GM23338 (cell line): ENCODE data around the gene CDH4. TPM values are rescaled to one million over a fixed set of nuclear protein-coding genes. Genes with fewer than 3 reads are reported as not detected.

ENCODE experiments used
- ATAC-seq: fragments of 200-7000 bp; cut with Tn5 transposase; 3 replicates; pipeline ENCODE4 v1.9.1; 2020
- DNase-seq: peaks from one replicate; pipeline ENCODE4 v3.0.0-alpha.2; 2015; ENCODE audit warnings: low spot score
- H2AFZ ChIP-seq: fragments of 200-600 bp; sonication (generic); 2 replicates; pipeline ENCODE4 v1.8.0; 2016; ENCODE audit warnings: antibody characterized with exemption, mild to moderate bottlenecking, moderate library complexity
- H3F3A ChIP-seq: fragments of 200-600 bp; sonication (generic); replicated peaks from 2 replicates; pipeline ENCODE4 v1.8.0; 2017; ENCODE audit warnings: antibody characterized with exemption, mixed run types, low read depth
- H3K27ac ChIP-seq: fragments of 200-600 bp; sonication (generic); 2 replicates; pipeline ENCODE4 v1.6.1; 2016; ENCODE audit warnings: low read depth
- H3K27me3 ChIP-seq: fragments of 200-600 bp; sonication (generic); 2 replicates; pipeline ENCODE4 v1.8.0; 2016; ENCODE audit warnings: mild to moderate bottlenecking, mixed run types, moderate library complexity; ENCODE audit not compliant: insufficient read depth
- H3K36me3 ChIP-seq: fragments of 200-600 bp; sonication (generic); 2 replicates; pipeline ENCODE4 v1.8.0; 2016; ENCODE audit warnings: mild to moderate bottlenecking; ENCODE audit not compliant: insufficient read depth
- H3K4me1 ChIP-seq: fragments of 200-600 bp; sonication (generic); 2 replicates; pipeline ENCODE4 v1.8.0; 2016; ENCODE audit warnings: mild to moderate bottlenecking, moderate library complexity; ENCODE audit not compliant: insufficient read depth
- H3K4me2 ChIP-seq: fragments of 200-600 bp; sonication (generic); 2 replicates; pipeline ENCODE4 v1.7.1; 2017; ENCODE audit warnings: mixed run types
- H3K4me3 ChIP-seq: fragments of 200-600 bp; sonication (generic); 2 replicates; pipeline ENCODE4 v1.6.1; 2016; ENCODE audit warnings: mixed run types
- H3K79me2 ChIP-seq: fragments of 200-600 bp; sonication (generic); replicated peaks from 2 replicates; pipeline ENCODE4 v1.8.0; 2017; ENCODE audit warnings: mild to moderate bottlenecking; ENCODE audit not compliant: insufficient read depth
- H3K9me2 ChIP-seq: fragments of 200-600 bp; sonication (generic); 2 replicates; pipeline ENCODE4 v1.8.0; 2017; ENCODE audit not compliant: insufficient read depth
- H4K20me1 ChIP-seq: fragments of 200-600 bp; sonication (generic); replicated peaks from 2 replicates; pipeline ENCODE4 v1.8.0; 2017; ENCODE audit warnings: mild to moderate bottlenecking; ENCODE audit not compliant: insufficient read depth
- H3K27ac Mint-ChIP-seq: 2 replicates; pipeline ENCODE4 v1.8.0; 2020; ENCODE audit warnings: inconsistent platforms, mild to moderate bottlenecking, moderate library complexity, mixed read lengths
- H3K27me3 Mint-ChIP-seq: 3 replicates; pipeline ENCODE4 v1.8.0; 2022; ENCODE audit warnings: low read depth, mild to moderate bottlenecking, moderate library complexity, mixed read lengths, inconsistent platforms; ENCODE audit not compliant: insufficient read depth, poor library complexity
- H3K36me3 Mint-ChIP-seq: 3 replicates; pipeline ENCODE4 v1.8.0; 2021; ENCODE audit warnings: low read depth, mild to moderate bottlenecking, inconsistent platforms, moderate library complexity, mixed read lengths
- H3K4me1 Mint-ChIP-seq: 3 replicates; pipeline ENCODE4 v1.8.0; 2020; ENCODE audit warnings: mild to moderate bottlenecking, inconsistent platforms, mixed read lengths
- H3K4me3 Mint-ChIP-seq: 3 replicates; pipeline ENCODE4 v1.8.0; 2021; ENCODE audit warnings: moderate library complexity, mild to moderate bottlenecking, inconsistent platforms, mixed read lengths
- H3K9me3 Mint-ChIP-seq: 3 replicates; pipeline ENCODE4 v1.8.0; 2020; ENCODE audit warnings: moderate library complexity, mild to moderate bottlenecking, inconsistent platforms, mixed read lengths
- CREB1 ChIP-seq: fragments of 250-450 bp; sonication (Bioruptor Pico); IDR thresholded peaks from 2 replicates; pipeline ENCODE4 v1.5.0; 2020; ENCODE audit warnings: low read depth, mild to moderate bottlenecking, moderate library complexity
- EZH2 ChIP-seq: fragments of 200-600 bp; sonication (generic); IDR thresholded peaks from one replicate; pipeline ENCODE4 v1.8.0; 2017; ENCODE audit warnings: antibody characterized with exemption, mild to moderate bottlenecking, low read depth; ENCODE audit not compliant: unreplicated experiment
- EZH2phosphoT487 ChIP-seq: fragments of 200-600 bp; sonication (generic); IDR thresholded peaks from one replicate; pipeline ENCODE4 v1.8.1; 2018; ENCODE audit warnings: antibody characterized with exemption; ENCODE audit not compliant: unreplicated experiment
- JUNB ChIP-seq: IDR thresholded peaks from one replicate; pipeline ENCODE4 v1.6.1; 2016; ENCODE audit warnings: antibody characterized with exemption; ENCODE audit not compliant: unreplicated experiment
- NANOG ChIP-seq: IDR thresholded peaks from 2 replicates; pipeline ENCODE4 v1.6.1; 2016; ENCODE audit warnings: antibody characterized with exemption, borderline replicate concordance
- POLR2AphosphoS5 ChIP-seq: IDR thresholded peaks from 2 replicates; pipeline ENCODE4 v1.6.1; 2016; ENCODE audit warnings: antibody characterized with exemption, low read depth
- STAT1 ChIP-seq: IDR thresholded peaks from one replicate; pipeline ENCODE4 v1.6.1; 2016; ENCODE audit warnings: antibody characterized with exemption; ENCODE audit not compliant: unreplicated experiment
- ZNF114 ChIP-seq: fragments of 250-450 bp; sonication (Bioruptor Pico); IDR thresholded peaks from 2 replicates; pipeline ENCODE4 v1.5.0; 2020; ENCODE audit warnings: mild to moderate bottlenecking, moderate library complexity
- ZNF331 ChIP-seq: fragments of 250-450 bp; sonication (Bioruptor Pico); IDR thresholded peaks from 2 replicates; pipeline ENCODE4 v1.5.0; 2020; ENCODE audit warnings: low read depth, mild to moderate bottlenecking, moderate library complexity
- polyA plus RNA-seq: library from polyadenylated mRNA; unstranded; fragments of >200 nt; fragmentation: Nextera tagmentation; extraction: Ambion mirVana; gene quantifications from 2 replicates; pipeline ENCODE4 v1.2.1, GENCODE V29; 2016
- total RNA-seq: library from RNA; depleted of rRNA; stranded (reverse); fragments of >200 nt; shearing (Covaris generic); gene quantifications from 2 replicates; pipeline ENCODE4 v1.2.3, GENCODE V29; 2014
- TF ChIP-seq, protein P1 (sequence below): IDR thresholded peaks from 2 replicates; pipeline ENCODE4 v1.6.1; 2016; ENCODE audit warnings: antibody characterized with exemption
- TF ChIP-seq, protein P2 (sequence below), 2 experiments: fragments of 200-600 bp in 1 of 2; sonication (generic) in 1 of 2; conservative IDR thresholded peaks; 2 replicates each; pipeline versions ENCODE4 v1.5.1 to v1.6.1; 2016 to 2017; ENCODE audit warnings: antibody characterized with exemption in 2 of 2, low read depth in 2 of 2, mild to moderate bottlenecking in 2 of 2, moderate library complexity in 1 of 2
- TF ChIP-seq, protein P3 (sequence below): fragments of 250-450 bp; sonication (Bioruptor Pico); IDR thresholded peaks from 2 replicates; pipeline ENCODE4 v1.5.0; 2020; ENCODE audit warnings: mild to moderate bottlenecking, moderate library complexity

CDH4 gene
- total and polyA plus RNA-seq, 2 experiments from 2014 or later, result 1.2 to 4.2 TPM

DNA sequence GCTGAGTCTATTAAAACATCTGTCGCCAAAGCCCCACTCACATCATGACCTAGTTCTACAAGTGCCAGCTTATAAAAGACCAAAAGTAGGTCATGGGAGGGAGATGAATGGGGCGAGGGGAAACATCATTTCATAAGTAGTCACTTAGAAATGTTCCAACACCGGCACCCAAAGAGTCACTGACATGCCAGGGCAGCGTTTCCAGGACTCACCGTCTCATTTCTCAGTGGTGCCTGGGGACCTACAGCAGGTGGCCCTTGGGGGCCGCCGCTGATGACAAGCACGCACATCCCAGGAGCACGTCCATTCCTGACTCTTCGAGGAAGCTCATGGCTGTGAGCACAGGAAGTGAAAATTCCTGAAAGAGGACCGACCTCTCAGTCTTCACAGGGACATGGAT lies 260.4 kb downstream of the CDH4 start (continued):
- TF ChIP-seq POLR2AphosphoS5, result no peak
- TF ChIP-seq CREB1 (CRISPR knock-in tag), result no peak
- TF ChIP-seq, protein P1, sequence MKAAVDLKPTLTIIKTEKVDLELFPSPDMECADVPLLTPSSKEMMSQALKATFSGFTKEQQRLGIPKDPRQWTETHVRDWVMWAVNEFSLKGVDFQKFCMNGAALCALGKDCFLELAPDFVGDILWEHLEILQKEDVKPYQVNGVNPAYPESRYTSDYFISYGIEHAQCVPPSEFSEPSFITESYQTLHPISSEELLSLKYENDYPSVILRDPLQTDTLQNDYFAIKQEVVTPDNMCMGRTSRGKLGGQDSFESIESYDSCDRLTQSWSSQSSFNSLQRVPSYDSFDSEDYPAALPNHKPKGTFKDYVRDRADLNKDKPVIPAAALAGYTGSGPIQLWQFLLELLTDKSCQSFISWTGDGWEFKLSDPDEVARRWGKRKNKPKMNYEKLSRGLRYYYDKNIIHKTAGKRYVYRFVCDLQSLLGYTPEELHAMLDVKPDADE, result no peak

DNA sequence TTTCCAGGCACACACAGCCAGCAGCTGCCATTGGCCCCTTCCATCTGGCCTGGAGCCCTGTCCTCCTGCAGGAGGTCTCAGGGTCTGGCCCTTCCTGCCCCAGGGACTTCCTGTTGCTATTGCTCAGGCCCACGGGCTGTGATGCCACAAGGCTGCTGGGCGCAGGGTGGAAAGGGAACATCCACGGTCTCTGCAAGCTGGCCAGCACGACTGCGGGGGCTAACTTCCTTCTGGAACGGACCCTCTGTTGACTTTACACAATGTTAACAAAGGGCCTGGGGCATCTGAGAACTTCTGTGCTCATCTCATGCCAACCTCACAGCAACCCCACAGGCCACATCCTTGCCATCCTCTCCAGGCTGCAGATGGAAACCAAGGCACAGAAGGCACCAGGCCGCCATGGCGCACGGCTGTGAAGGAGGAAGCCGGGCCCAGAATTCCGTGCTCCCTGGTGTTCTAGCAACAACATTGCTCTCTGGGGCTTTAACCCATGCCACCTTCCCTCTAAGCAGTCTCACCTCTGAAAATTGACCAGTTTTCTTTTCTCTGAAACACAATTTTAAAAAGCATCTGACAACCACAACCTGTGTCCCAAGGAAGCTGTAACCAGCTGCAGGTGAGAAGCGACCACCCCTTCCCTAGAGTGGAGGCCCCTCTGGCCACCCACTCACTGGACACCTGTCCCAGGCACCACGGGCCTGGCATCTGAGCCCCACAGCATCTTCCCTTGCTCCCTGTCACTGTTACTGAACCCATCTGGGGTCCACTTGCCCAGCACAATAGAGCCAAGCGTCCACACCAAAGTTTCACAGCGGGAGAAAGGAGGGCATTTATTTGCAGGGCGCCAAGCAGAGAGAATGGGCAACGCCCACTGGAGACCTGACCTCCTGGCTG lies 261.3 kb downstream of the CDH4 start:
- peaks cover 15% of the 10 kb centered on the region for H3K4me1 ChIP-seq
- no peak overlapping the region for H3K4me3 ChIP-seq
- H2AFZ ChIP-seq, result no peak overlapping the region
- no peak for DNase-seq
- no peaks in the 10 kb centered on the region for H3K36me3 ChIP-seq
- no peak for ATAC-seq
- H3K27me3 ChIP-seq, result no peaks in the 10 kb centered on the region
- peaks cover 14% of the 10 kb centered on the region for H3K27me3 Mint-ChIP-seq
- no peak overlapping the region for H3K27ac ChIP-seq
- no peaks in the 10 kb centered on the region; the same call in 2 of the 3 replicates for H3K36me3 Mint-ChIP-seq
- no peak overlapping the region for H3K27ac Mint-ChIP-seq
- H3K4me2 ChIP-seq, result no peak overlapping the region
- H3K79me2 ChIP-seq, result no peaks in the 10 kb centered on the region
- H3F3A ChIP-seq, result no peaks in the 10 kb centered on the region
- no peak overlapping the region for H3K4me3 Mint-ChIP-seq
- no peaks in the 10 kb centered on the region for H3K9me3 Mint-ChIP-seq
- no peaks in the 10 kb centered on the region for H4K20me1 ChIP-seq
- peaks cover 43% of the 10 kb centered on the region for H3K4me1 Mint-ChIP-seq
- H3K9me2 ChIP-seq, result peaks cover 2% of the 10 kb centered on the region
- TF ChIP-seq POLR2AphosphoS5 (no peak), JUNB (no peak), ZNF331 (CRISPR knock-in tag) (no peak), ZNF114 (CRISPR knock-in tag) (no peak), EZH2phosphoT487 (no peak), EZH2 (no peak), NANOG (no peak), STAT1 (no peak)
- TF ChIP-seq, protein P1, result no peak
- TF ChIP-seq, protein P2, sequence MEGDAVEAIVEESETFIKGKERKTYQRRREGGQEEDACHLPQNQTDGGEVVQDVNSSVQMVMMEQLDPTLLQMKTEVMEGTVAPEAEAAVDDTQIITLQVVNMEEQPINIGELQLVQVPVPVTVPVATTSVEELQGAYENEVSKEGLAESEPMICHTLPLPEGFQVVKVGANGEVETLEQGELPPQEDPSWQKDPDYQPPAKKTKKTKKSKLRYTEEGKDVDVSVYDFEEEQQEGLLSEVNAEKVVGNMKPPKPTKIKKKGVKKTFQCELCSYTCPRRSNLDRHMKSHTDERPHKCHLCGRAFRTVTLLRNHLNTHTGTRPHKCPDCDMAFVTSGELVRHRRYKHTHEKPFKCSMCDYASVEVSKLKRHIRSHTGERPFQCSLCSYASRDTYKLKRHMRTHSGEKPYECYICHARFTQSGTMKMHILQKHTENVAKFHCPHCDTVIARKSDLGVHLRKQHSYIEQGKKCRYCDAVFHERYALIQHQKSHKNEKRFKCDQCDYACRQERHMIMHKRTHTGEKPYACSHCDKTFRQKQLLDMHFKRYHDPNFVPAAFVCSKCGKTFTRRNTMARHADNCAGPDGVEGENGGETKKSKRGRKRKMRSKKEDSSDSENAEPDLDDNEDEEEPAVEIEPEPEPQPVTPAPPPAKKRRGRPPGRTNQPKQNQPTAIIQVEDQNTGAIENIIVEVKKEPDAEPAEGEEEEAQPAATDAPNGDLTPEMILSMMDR (conservative IDR thresholded peaks at IDR 0.05; ENCODE audit: low read depth in 2 of 2), result no peak
- TF ChIP-seq, protein P3, sequence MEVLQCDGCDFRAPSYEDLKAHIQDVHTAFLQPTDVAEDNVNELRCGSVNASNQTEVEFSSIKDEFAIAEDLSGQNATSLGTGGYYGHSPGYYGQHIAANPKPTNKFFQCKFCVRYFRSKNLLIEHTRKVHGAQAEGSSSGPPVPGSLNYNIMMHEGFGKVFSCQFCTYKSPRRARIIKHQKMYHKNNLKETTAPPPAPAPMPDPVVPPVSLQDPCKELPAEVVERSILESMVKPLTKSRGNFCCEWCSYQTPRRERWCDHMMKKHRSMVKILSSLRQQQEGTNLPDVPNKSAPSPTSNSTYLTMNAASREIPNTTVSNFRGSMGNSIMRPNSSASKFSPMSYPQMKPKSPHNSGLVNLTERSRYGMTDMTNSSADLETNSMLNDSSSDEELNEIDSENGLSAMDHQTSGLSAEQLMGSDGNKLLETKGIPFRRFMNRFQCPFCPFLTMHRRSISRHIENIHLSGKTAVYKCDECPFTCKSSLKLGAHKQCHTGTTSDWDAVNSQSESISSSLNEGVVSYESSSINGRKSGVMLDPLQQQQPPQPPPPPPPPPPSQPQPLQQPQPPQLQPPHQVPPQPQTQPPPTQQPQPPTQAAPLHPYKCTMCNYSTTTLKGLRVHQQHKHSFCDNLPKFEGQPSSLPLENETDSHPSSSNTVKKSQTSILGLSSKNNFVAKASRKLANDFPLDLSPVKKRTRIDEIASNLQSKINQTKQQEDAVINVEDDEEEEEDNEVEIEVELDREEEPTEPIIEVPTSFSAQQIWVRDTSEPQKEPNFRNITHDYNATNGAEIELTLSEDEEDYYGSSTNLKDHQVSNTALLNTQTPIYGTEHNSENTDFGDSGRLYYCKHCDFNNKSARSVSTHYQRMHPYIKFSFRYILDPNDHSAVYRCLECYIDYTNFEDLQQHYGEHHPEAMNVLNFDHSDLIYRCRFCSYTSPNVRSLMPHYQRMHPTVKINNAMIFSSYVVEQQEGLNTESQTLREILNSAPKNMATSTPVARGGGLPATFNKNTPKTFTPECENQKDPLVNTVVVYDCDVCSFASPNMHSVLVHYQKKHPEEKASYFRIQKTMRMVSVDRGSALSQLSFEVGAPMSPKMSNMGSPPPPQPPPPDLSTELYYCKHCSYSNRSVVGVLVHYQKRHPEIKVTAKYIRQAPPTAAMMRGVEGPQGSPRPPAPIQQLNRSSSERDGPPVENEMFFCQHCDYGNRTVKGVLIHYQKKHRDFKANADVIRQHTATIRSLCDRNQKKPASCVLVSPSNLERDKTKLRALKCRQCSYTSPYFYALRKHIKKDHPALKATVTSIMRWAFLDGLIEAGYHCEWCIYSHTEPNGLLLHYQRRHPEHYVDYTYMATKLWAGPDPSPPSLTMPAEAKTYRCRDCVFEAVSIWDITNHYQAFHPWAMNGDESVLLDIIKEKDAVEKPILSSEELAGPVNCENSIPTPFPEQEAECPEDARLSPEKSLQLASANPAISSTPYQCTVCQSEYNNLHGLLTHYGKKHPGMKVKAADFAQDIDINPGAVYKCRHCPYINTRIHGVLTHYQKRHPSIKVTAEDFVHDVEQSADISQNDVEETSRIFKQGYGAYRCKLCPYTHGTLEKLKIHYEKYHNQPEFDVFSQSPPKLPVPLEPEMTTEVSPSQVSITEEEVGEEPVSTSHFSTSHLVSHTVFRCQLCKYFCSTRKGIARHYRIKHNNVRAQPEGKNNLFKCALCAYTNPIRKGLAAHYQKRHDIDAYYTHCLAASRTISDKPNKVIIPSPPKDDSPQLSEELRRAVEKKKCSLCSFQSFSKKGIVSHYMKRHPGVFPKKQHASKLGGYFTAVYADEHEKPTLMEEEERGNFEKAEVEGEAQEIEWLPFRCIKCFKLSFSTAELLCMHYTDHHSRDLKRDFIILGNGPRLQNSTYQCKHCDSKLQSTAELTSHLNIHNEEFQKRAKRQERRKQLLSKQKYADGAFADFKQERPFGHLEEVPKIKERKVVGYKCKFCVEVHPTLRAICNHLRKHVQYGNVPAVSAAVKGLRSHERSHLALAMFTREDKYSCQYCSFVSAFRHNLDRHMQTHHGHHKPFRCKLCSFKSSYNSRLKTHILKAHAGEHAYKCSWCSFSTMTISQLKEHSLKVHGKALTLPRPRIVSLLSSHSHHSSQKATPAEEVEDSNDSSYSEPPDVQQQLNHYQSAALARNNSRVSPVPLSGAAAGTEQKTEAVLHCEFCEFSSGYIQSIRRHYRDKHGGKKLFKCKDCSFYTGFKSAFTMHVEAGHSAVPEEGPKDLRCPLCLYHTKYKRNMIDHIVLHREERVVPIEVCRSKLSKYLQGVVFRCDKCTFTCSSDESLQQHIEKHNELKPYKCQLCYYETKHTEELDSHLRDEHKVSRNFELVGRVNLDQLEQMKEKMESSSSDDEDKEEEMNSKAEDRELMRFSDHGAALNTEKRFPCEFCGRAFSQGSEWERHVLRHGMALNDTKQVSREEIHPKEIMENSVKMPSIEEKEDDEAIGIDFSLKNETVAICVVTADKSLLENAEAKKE (CRISPR knock-in tag), result no peak
